ENCODE measurements around the gene CHCHD3.

CHCHD3 gene

GRCh38 chr7:133082390-133082766 lies 488 bp upstream of the CHCHD3 start:
- Histone ChIP-seq H3K27me3 (ENCODE audit: insufficient read depth, low read length, poor library complexity, severe bottlenecking) (no peaks in the 10 kb centered on the region), H3K9me2 (replicated peaks; ENCODE audit: low read depth, low read length) (no peaks in the 10 kb centered on the region), H3K4me2 (ENCODE audit: low read depth, low read length, poor library complexity, severe bottlenecking) (peak overlapping the region; percentile 34), H3K9ac (ENCODE audit: low read depth, low read length, poor library complexity, severe bottlenecking) (no peak overlapping the region), H3K4me1 (ENCODE audit: insufficient read depth, low read length, poor library complexity, severe bottlenecking) (peaks cover 28% of the 10 kb centered on the region), H3K4me3 (ENCODE audit: low read length, poor library complexity, severe bottlenecking) (peak overlapping the region; percentile 6), H3K9me3 (ENCODE audit: insufficient read depth, low read depth, low read length) (no peaks in the 10 kb centered on the region), H3K79me2 (ENCODE audit: insufficient read depth, low read length) (peaks cover 45% of the 10 kb centered on the region), H2AFZ (ENCODE audit: low read length) (peak overlapping the region; percentile 95), H4K20me1 (ENCODE audit: insufficient read depth, low read length, poor library complexity, severe bottlenecking) (peaks cover 42% of the 10 kb centered on the region), H3F3A (ENCODE audit: low read depth) (no peaks in the 10 kb centered on the region), H3K36me3 (ENCODE audit: insufficient read depth, low read length) (no peaks in the 10 kb centered on the region)
- TF ChIP-seq CTCF (conservative IDR thresholded peaks at IDR 0.05; ENCODE audit: low read length): no peak

- Histone ChIP-seq H3K27me3 (ENCODE audit: insufficient read depth, low read length, poor library complexity, severe bottlenecking) (no peaks in the 10 kb centered on the region), H2AFZ (ENCODE audit: low read length) (peak overlapping the region; percentile 84; the same call in 1 of the 2 replicates)
- TF ChIP-seq EZH2phosphoT487 (IDR thresholded peaks at IDR 0.05; ENCODE audit: borderline replicate concordance): no peak
- TF ChIP-seq CTCF (conservative IDR thresholded peaks at IDR 0.05; ENCODE audit: low read length): no peak
Observed at GRCh38 chr7:133081119-133081598, 731 bp downstream of the CHCHD3 start.

GRCh38 chr7:133079296-133079695 lies 2.6 kb downstream of the CHCHD3 start:
- peaks cover 68% of the 10 kb centered on the region for H4K20me1 ChIP-seq (ENCODE audit: insufficient read depth, low read length, poor library complexity, severe bottlenecking)
- H3K4me1 ChIP-seq (ENCODE audit: insufficient read depth, low read length, poor library complexity, severe bottlenecking): peaks cover 50% of the 10 kb centered on the region
- H3K4me3 ChIP-seq (ENCODE audit: low read length, poor library complexity, severe bottlenecking): peak overlapping the region; percentile 92
- H3F3A ChIP-seq (ENCODE audit: low read depth): no peaks in the 10 kb centered on the region
- no peaks in the 10 kb centered on the region for H3K9me2 ChIP-seq (replicated peaks; ENCODE audit: low read depth, low read length)
- H3K36me3 ChIP-seq (ENCODE audit: insufficient read depth, low read length): no peaks in the 10 kb centered on the region; the same call in 1 of the 2 replicates
- no peak for TF ChIP-seq EZH2phosphoT487 (IDR thresholded peaks at IDR 0.05; ENCODE audit: borderline replicate concordance)
- no peak for TF ChIP-seq CTCF (conservative IDR thresholded peaks at IDR 0.05; ENCODE audit: low read length)
- H3K9ac ChIP-seq (ENCODE audit: low read depth, low read length, poor library complexity, severe bottlenecking): peak overlapping the region; percentile 80
- peaks cover 75% of the 10 kb centered on the region for H3K79me2 ChIP-seq (ENCODE audit: insufficient read depth, low read length)
- H3K4me2 ChIP-seq (ENCODE audit: low read depth, low read length, poor library complexity, severe bottlenecking): peak overlapping the region; percentile 96
- H3K9me3 ChIP-seq (ENCODE audit: insufficient read depth, low read depth, low read length): no peaks in the 10 kb centered on the region
- H3K27me3 ChIP-seq (ENCODE audit: insufficient read depth, low read length, poor library complexity, severe bottlenecking): no peaks in the 10 kb centered on the region
- no peak overlapping the region for H2AFZ ChIP-seq (ENCODE audit: low read length)

More at GRCh38 chr7:133081119-133081598, 731 bp downstream of the CHCHD3 start:
- H3K9me3 ChIP-seq (ENCODE audit: insufficient read depth, low read depth, low read length): no peaks in the 10 kb centered on the region
- H3K4me1 ChIP-seq (ENCODE audit: insufficient read depth, low read length, poor library complexity, severe bottlenecking): peaks cover 40% of the 10 kb centered on the region
- no peaks in the 10 kb centered on the region for H3F3A ChIP-seq (ENCODE audit: low read depth)
- H3K9me2 ChIP-seq (replicated peaks; ENCODE audit: low read depth, low read length): no peaks in the 10 kb centered on the region
- peaks cover 54% of the 10 kb centered on the region for H4K20me1 ChIP-seq (ENCODE audit: insufficient read depth, low read length, poor library complexity, severe bottlenecking)
- H3K4me3 ChIP-seq (ENCODE audit: low read length, poor library complexity, severe bottlenecking): peak overlapping the region; percentile 92
- no peaks in the 10 kb centered on the region for H3K36me3 ChIP-seq (ENCODE audit: insufficient read depth, low read length)
- peaks cover 57% of the 10 kb centered on the region for H3K79me2 ChIP-seq (ENCODE audit: insufficient read depth, low read length)
- peak overlapping the region; percentile 80 for H3K9ac ChIP-seq (ENCODE audit: low read depth, low read length, poor library complexity, severe bottlenecking)
- peak overlapping the region; percentile 96 for H3K4me2 ChIP-seq (ENCODE audit: low read depth, low read length, poor library complexity, severe bottlenecking)
